Measurements from ENCODE around the gene ZER1. TPM values are rescaled to one million over a fixed set of nuclear protein-coding genes. Genes with fewer than 3 reads are reported as not detected.
"Not testable (repeated sequence)": the region's sequence is repeated elsewhere in the genome, so short reads cannot be mapped to it uniquely, and the experiment has no call there.

ZER1 gene
- total RNA-seq, 2 donors from 2014 or later = 33.0 to 33.8 TPM

- Mint-ChIP-seq H3K9me3 (no peaks in the 10 kb centered on the region), H3K4me3 (no peak overlapping the region), H3K36me3 (ENCODE audit: low read depth) (peaks cover 52% of the 10 kb centered on the region), H3K27ac (no peak overlapping the region), H3K4me1 (peaks cover 5% of the 10 kb centered on the region), H3K27me3 (ENCODE audit: insufficient read depth) (no peaks in the 10 kb centered on the region)
- H3K9me3 ChIP-seq (ENCODE audit: control insufficient read depth, low read length) = no peaks in the 10 kb centered on the region
- TF ChIP-seq CTCF (conservative IDR thresholded peaks at IDR 0.05) = no peak
- no peaks in the 10 kb centered on the region for H3K27me3 ChIP-seq (ENCODE audit: control insufficient read depth, insufficient read depth, low read length, poor library complexity, severe bottlenecking)
- DNase-seq = peak; percentile 53
- H3K4me3 ChIP-seq (ENCODE audit: low read length) = no peak overlapping the region
- no peak overlapping the region for H3K9ac ChIP-seq (ENCODE audit: extremely low read depth, low read length, poor library complexity, severe bottlenecking)
- WGBS, 2 experiments (ENCODE audit: insufficient coverage in 1 of 2, insufficient read length in 1 of 2) = 84 to 97% methylated on average over 6 to 8 of the region's 8 CpGs
- peaks cover 54% of the 10 kb centered on the region for H3K36me3 ChIP-seq (ENCODE audit: control insufficient read depth, insufficient read depth, low read length)
- no peaks in the 10 kb centered on the region for H3K4me1 ChIP-seq (ENCODE audit: control insufficient read depth, insufficient read depth, low read length)
- peak overlapping the region; percentile 29 for H3K27ac ChIP-seq (ENCODE audit: low read depth, low read length)
These were observed 74.6 kb downstream of the ZER1 start for GRCh38 chr9:128696923-128697707.

- no peak for DNase-seq
- 93 to 100% methylated on average over 6 of the region's 6 CpGs for WGBS, 2 experiments (ENCODE audit: insufficient coverage in 1 of 2, insufficient read length in 1 of 2)
- no peak overlapping the region for H3K4me3 ChIP-seq (ENCODE audit: low read length)
- Mint-ChIP-seq H3K4me1 (peaks cover 14% of the 10 kb centered on the region), H3K9me3 (no peaks in the 10 kb centered on the region), H3K27me3 (ENCODE audit: insufficient read depth) (no peaks in the 10 kb centered on the region), H3K27ac (no peak overlapping the region), H3K4me3 (no peak overlapping the region), H3K36me3 (ENCODE audit: low read depth) (peaks cover 67% of the 10 kb centered on the region)
- H3K27ac ChIP-seq (ENCODE audit: low read depth, low read length) = no peak overlapping the region
- H3K9me3 ChIP-seq (ENCODE audit: control insufficient read depth, low read length) = no peaks in the 10 kb centered on the region
- H3K36me3 ChIP-seq (ENCODE audit: control insufficient read depth, insufficient read depth, low read length) = peaks cover 73% of the 10 kb centered on the region
- no peak overlapping the region for H3K9ac ChIP-seq (ENCODE audit: extremely low read depth, low read length, poor library complexity, severe bottlenecking)
- no peak for TF ChIP-seq CTCF (conservative IDR thresholded peaks at IDR 0.05)
- H3K27me3 ChIP-seq (ENCODE audit: control insufficient read depth, insufficient read depth, low read length, poor library complexity, severe bottlenecking) = no peaks in the 10 kb centered on the region
- H3K4me1 ChIP-seq (ENCODE audit: control insufficient read depth, insufficient read depth, low read length) = no peaks in the 10 kb centered on the region
These were observed 77.4 kb downstream of the ZER1 start for GRCh38 chr9:128694344-128694743.

- WGBS, 2 experiments (ENCODE audit: insufficient coverage in 1 of 2, insufficient read length in 1 of 2) = 92 to 98% methylated on average over 3 of the region's 3 CpGs
- not testable (repeated sequence) for H3K9ac ChIP-seq (ENCODE audit: extremely low read depth, low read length, poor library complexity, severe bottlenecking); DNase-seq; H3K27ac ChIP-seq (ENCODE audit: low read depth, low read length); H3K4me1 ChIP-seq (ENCODE audit: control insufficient read depth, insufficient read depth, low read length); H3K9me3 ChIP-seq (ENCODE audit: control insufficient read depth, low read length); H3K27me3 ChIP-seq (ENCODE audit: control insufficient read depth, insufficient read depth, low read length, poor library complexity, severe bottlenecking); H3K4me3 Mint-ChIP-seq; H3K27me3 Mint-ChIP-seq (ENCODE audit: insufficient read depth); H3K9me3 Mint-ChIP-seq; H3K4me3 ChIP-seq (ENCODE audit: low read length)
- H3K4me1 Mint-ChIP-seq = peaks cover 14% of the 10 kb centered on the region
- H3K36me3 ChIP-seq (ENCODE audit: control insufficient read depth, insufficient read depth, low read length) = peaks cover 73% of the 10 kb centered on the region
- H3K27ac Mint-ChIP-seq = peak overlapping the region; percentile 6
- H3K36me3 Mint-ChIP-seq (ENCODE audit: low read depth) = peaks cover 67% of the 10 kb centered on the region
These were observed 78.0 kb downstream of the ZER1 start for GRCh38 chr9:128693738-128694137.

All from endodermal cell (in vitro differentiated cells).